ENCODE data around the gene NDUFC2. TPM values are rescaled to one million over a fixed set of nuclear protein-coding genes. Genes with fewer than 3 reads are reported as not detected.
A peak's percentile ranks its signal among the peaks of the same experiment; 100 is the strongest.
"Not testable (repeated sequence)": the region's sequence is repeated elsewhere in the genome, so short reads cannot be mapped to it uniquely, and the experiment has no call there.

NDUFC2 gene
- total RNA-seq, 2 experiments from 2014 or later: 182 to 220 TPM

GRCh38 chr11:78041843-78042440 is 37.7 kb downstream of the NDUFC2 start:
- Mint-ChIP-seq H3K4me3 (no peak overlapping the region), H3K27ac (no peak overlapping the region), H3K36me3 (ENCODE audit: low read depth) (no peaks in the 10 kb centered on the region), H3K27me3 (peaks cover 5% of the 10 kb centered on the region), H3K4me1 (peaks cover 20% of the 10 kb centered on the region), H3K9me3 (no peaks in the 10 kb centered on the region)
- POLR2A ChIA-PET: no interaction called here
- DNase-seq: no peak
- CTCF ChIA-PET: interaction anchor here (0.7 to 2.2 kb wide), 3 partner anchors 11 to 76 kb away, joined by 3 to 7 read pairs (median 3); no protein-coding TSS in a partner anchor

GRCh38 chr11:78041380-78041719 is 38.3 kb downstream of the NDUFC2 start:
- H3K9me3 Mint-ChIP-seq; DNase-seq; POLR2A ChIA-PET; H3K4me3 Mint-ChIP-seq; H3K36me3 Mint-ChIP-seq (ENCODE audit: low read depth); H3K27me3 Mint-ChIP-seq; H3K27ac Mint-ChIP-seq: not testable (repeated sequence)
- peaks cover 17% of the 10 kb centered on the region for H3K4me1 Mint-ChIP-seq
- CTCF ChIA-PET: interaction anchor here (1.4 kb wide), 2 partner anchors 20 to 76 kb away, joined by 3 read pairs; no protein-coding TSS in a partner anchor

DNA sequence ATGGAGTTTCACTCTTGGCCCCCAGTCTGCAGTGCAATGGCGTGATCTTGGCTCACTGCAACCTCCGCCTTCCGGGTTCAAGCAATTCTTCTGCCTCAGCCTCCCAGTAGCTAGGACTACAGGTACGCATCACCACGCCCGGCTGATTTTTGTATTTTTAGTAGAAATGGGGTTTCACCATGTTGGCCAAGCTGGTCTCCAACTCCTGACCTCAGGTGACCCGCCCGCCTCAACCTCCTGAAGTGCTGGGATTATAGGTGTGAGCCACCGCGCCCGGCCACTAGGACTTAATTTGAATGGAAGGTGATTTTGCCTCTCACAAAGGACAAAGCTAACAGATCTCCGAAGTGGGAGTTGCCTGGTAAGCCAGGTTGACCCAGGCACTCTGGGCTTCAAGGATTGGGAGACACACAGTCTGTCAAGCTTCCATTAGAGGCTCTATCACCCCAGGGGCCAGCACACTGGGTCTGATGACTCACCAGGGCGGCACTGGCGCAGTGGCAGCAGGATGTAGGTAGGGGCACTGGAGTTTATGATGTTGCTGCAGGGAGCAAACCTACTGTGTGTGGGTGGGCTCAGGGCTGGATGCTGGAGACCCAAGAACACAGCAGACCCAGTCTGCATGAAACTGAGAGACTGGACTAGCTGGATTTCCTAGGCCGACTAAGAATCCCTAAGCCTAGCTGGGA is 38.8 kb downstream of the NDUFC2 start:
- Mint-ChIP-seq H3K4me3 (no peak overlapping the region), H3K27ac (no peak overlapping the region), H3K4me1 (peaks cover 13% of the 10 kb centered on the region), H3K36me3 (ENCODE audit: low read depth) (no peaks in the 10 kb centered on the region), H3K9me3 (no peaks in the 10 kb centered on the region), H3K27me3 (peaks cover 5% of the 10 kb centered on the region)
- ChIA-PET POLR2A (no interaction called here), CTCF (interaction anchor here (1.4 kb wide), 3 partner anchors 20 to 77 kb away, joined by 3 read pairs; no protein-coding TSS in a partner anchor)
- DNase-seq: no peak

DNA sequence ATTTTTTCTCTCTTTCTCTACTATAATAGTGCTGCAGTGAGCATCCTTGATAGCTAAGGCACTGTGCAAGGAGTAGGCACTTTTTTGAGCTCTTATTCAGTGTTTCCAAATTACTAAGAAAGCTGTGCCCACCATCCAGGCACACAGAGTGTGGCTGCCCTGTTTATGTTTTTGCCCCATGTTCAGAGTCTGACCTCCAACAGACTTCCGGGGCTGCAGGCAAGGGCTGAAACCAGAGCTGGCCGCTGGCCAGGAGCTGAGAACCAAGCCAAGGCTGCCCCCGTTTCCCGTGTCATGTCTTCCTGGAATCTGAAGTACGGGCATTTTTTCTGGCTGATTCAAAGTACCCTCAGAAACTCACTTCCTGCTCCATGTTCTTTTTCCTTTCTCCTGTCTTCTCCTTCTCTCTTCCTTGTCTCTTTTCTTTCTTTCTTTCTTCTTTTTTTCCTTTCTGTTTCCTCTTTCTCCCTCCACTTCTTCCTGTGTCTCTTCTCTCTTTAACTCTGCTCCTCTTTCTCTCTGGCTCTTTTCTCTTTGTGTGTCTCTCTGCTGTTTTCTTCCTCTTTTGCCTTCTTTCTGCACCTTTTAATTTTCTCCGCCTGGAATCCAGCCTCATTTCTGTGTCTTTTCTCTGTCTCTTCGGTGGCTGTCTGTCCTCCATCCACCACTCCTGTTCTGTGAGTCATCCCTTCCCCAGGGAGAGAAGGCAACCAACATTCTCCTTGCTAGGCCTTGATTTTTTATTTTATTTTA is 39.6 kb downstream of the NDUFC2 start:
- CTCF ChIA-PET: interaction anchor here (0.6 to 1.4 kb wide), 5 partner anchors 16 to 331 kb away, joined by 3 to 4 read pairs (median 3); no protein-coding TSS in a partner anchor
- H3K4me3 Mint-ChIP-seq: peak overlapping the region; percentile 35
- H3K4me1 Mint-ChIP-seq: peaks cover 10% of the 10 kb centered on the region
- H3K27me3 Mint-ChIP-seq: peaks cover 5% of the 10 kb centered on the region
- H3K36me3 Mint-ChIP-seq (ENCODE audit: low read depth): no peaks in the 10 kb centered on the region
- H3K9me3 Mint-ChIP-seq: no peaks in the 10 kb centered on the region
- no peak for DNase-seq
- POLR2A ChIA-PET: interaction anchor here (0.7 kb wide), 1 partner anchor 33 kb away, joined by 3 read pairs; no protein-coding TSS in a partner anchor
- H3K27ac Mint-ChIP-seq: peak overlapping the region; percentile 60

GRCh38 chr11:78039391-78039918 is 40.2 kb downstream of the NDUFC2 start:
- Mint-ChIP-seq H3K36me3 (ENCODE audit: low read depth) (no peaks in the 10 kb centered on the region), H3K4me1 (peaks cover 10% of the 10 kb centered on the region), H3K27me3 (peaks cover 5% of the 10 kb centered on the region), H3K27ac (peak overlapping the region; percentile 60), H3K9me3 (no peaks in the 10 kb centered on the region), H3K4me3 (peak overlapping the region; percentile 35)
- no peak for DNase-seq
- ChIA-PET CTCF (interaction anchor here (0.6 to 1.4 kb wide), 4 partner anchors 16 to 332 kb away, joined by 3 to 4 read pairs (median 4); no protein-coding TSS in a partner anchor), POLR2A (interaction anchor here (0.7 kb wide), 1 partner anchor 32 kb away, joined by 3 read pairs; no protein-coding TSS in a partner anchor)

- ChIA-PET POLR2A (no interaction called here), CTCF (no interaction called here)
- Mint-ChIP-seq H3K27ac (no peak overlapping the region), H3K9me3 (no peaks in the 10 kb centered on the region), H3K4me1 (peaks cover 10% of the 10 kb centered on the region), H3K4me3 (no peak overlapping the region), H3K27me3 (peaks cover 5% of the 10 kb centered on the region), H3K36me3 (ENCODE audit: low read depth) (no peaks in the 10 kb centered on the region)
- no peak for DNase-seq
These were observed 40.9 kb downstream of the NDUFC2 start for GRCh38 chr11:78038697-78039313.

GRCh38 chr11:78037825-78038620 is 41.6 kb downstream of the NDUFC2 start:
- H3K36me3 Mint-ChIP-seq (ENCODE audit: low read depth): no peaks in the 10 kb centered on the region
- H3K4me1 Mint-ChIP-seq: peaks cover 10% of the 10 kb centered on the region
- H3K27me3 Mint-ChIP-seq: no peaks in the 10 kb centered on the region
- H3K4me3 Mint-ChIP-seq: no peak overlapping the region
- no peak for DNase-seq
- H3K27ac Mint-ChIP-seq: no peak overlapping the region
- H3K9me3 Mint-ChIP-seq: no peaks in the 10 kb centered on the region
- CTCF ChIA-PET: no interaction called here
- POLR2A ChIA-PET: no interaction called here

DNA sequence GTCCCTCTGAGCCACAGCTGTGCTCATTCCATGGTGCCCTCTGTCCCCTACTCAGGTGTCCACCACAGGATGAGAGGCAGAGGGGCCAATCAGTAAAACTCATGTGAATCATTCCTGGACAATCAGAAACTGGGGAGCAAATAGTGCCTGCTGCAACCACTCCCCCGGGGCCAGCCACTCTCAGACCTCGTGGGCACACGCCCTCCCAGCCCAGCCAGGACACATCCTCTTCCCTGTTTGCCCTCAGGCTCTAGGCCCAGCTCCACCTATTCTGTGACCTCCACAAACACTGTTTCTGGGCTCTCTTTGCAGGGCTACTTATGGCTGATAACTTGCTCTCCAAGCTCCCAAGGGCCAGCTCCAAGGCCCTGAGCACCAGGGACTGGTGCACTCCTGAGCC is 42.6 kb downstream of the NDUFC2 start:
- H3K27me3 Mint-ChIP-seq: no peaks in the 10 kb centered on the region
- H3K36me3 Mint-ChIP-seq (ENCODE audit: low read depth): no peaks in the 10 kb centered on the region
- peaks cover 10% of the 10 kb centered on the region for H3K4me1 Mint-ChIP-seq
- no peaks in the 10 kb centered on the region for H3K9me3 Mint-ChIP-seq
- H3K4me3 Mint-ChIP-seq: no peak overlapping the region
- POLR2A ChIA-PET: no interaction called here
- CTCF ChIA-PET: interaction anchor here (0.6 kb wide), 1 partner anchor 1799 kb away, joined by 3 read pairs; no protein-coding TSS in a partner anchor
- DNase-seq: no peak
- no peak overlapping the region for H3K27ac Mint-ChIP-seq

GRCh38 chr11:78036313-78036712 is 43.3 kb downstream of the NDUFC2 start:
- Mint-ChIP-seq H3K9me3 (no peaks in the 10 kb centered on the region), H3K27me3 (no peaks in the 10 kb centered on the region), H3K27ac (no peak overlapping the region), H3K4me1 (peaks cover 10% of the 10 kb centered on the region), H3K36me3 (ENCODE audit: low read depth) (no peaks in the 10 kb centered on the region), H3K4me3 (no peak overlapping the region)
- no peak for DNase-seq
- ChIA-PET POLR2A (no interaction called here), CTCF (interaction anchor here (1.6 kb wide), 1 partner anchor 9 kb away, joined by 9 read pairs; no protein-coding TSS in a partner anchor)

DNA sequence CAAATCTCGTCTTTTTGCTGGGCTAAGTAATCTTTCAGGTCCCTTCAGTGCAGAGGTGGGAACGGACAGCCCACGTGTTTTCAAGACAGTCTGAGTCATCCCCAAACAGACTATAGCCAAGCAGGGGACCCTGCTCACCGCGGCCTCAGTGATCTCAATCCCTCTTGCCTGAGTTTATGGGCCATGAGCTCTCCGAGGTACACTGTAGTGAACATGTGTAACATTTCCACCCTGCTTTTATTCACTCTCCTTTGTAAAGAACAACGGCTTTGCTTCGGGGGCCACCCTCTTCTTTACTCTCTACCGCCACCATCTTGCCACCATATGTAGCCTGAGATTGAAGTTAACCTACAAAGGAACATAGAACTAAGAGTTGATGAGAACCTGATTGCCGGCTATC is 45.0 kb downstream of the NDUFC2 start:
- no peaks in the 10 kb centered on the region for H3K9me3 Mint-ChIP-seq
- no peak overlapping the region for H3K27ac Mint-ChIP-seq
- no peak for DNase-seq
- H3K4me3 Mint-ChIP-seq: no peak overlapping the region
- POLR2A ChIA-PET: no interaction called here
- H3K4me1 Mint-ChIP-seq: peaks cover 2% of the 10 kb centered on the region
- no peaks in the 10 kb centered on the region for H3K36me3 Mint-ChIP-seq (ENCODE audit: low read depth)
- CTCF ChIA-PET: interaction anchor here (0.7 to 1.2 kb wide), 2 partner anchors 9 to 31 kb away, joined by 3 read pairs; no protein-coding TSS in a partner anchor
- H3K27me3 Mint-ChIP-seq: no peaks in the 10 kb centered on the region

DNA sequence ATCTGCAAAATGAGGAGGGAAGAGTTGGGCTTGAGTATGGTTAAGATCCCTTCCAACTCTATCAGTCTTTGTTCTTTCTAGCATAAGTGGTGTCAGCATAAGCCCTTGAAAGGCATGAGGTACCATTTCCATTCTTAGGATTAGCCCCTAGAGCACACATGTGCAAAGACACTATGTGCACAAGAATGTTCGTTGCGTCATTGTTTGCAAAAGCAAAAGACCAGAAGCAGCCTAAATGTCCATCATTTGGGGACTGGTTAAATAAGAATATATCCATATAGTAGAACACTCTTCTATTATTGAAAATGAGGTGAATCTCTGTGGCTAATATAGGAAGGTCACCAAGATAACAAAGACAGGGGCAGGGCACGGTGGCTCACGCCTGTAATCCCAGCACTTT is 46.6 kb downstream of the NDUFC2 start:
- no peak overlapping the region for H3K27ac Mint-ChIP-seq
- H3K9me3 Mint-ChIP-seq: no peaks in the 10 kb centered on the region
- H3K4me1 Mint-ChIP-seq: no peaks in the 10 kb centered on the region
- no peaks in the 10 kb centered on the region for H3K27me3 Mint-ChIP-seq
- POLR2A ChIA-PET: no interaction called here
- H3K36me3 Mint-ChIP-seq (ENCODE audit: low read depth): no peaks in the 10 kb centered on the region
- CTCF ChIA-PET: interaction anchor here (0.6 to 2.0 kb wide), 3 partner anchors 11 to 465 kb away, joined by 3 to 7 read pairs (median 3); no protein-coding TSS in a partner anchor
- DNase-seq: no peak
- H3K4me3 Mint-ChIP-seq: no peak overlapping the region

GRCh38 chr11:78032090-78032489 is 47.6 kb downstream of the NDUFC2 start:
- no peak for DNase-seq
- Mint-ChIP-seq H3K27me3 (no peaks in the 10 kb centered on the region), H3K4me3 (no peak overlapping the region), H3K36me3 (ENCODE audit: low read depth) (no peaks in the 10 kb centered on the region), H3K4me1 (no peaks in the 10 kb centered on the region), H3K27ac (no peak overlapping the region), H3K9me3 (no peaks in the 10 kb centered on the region)
- ChIA-PET POLR2A (no interaction called here), CTCF (interaction anchor here (2.0 kb wide), 1 partner anchor 14 kb away, joined by 7 read pairs; no protein-coding TSS in a partner anchor)

Data from activated CD4-positive, alpha-beta T cell treated with anti-CD3 and anti-CD28 coated beads, Interleukin-2, amount 10 ng/mL, durations not matched to agents 7 days and 5 days (primary cell).